OCI-M2 (cell line): ENCODE data around the gene RABIF.

Source experiments
- DNase-seq: peaks from one replicate; lab custom pipeline; 2025; ENCODE audit not compliant: unreplicated experiment; lab: John Stamatoyannopoulos, UW

The RABIF gene

DNA sequence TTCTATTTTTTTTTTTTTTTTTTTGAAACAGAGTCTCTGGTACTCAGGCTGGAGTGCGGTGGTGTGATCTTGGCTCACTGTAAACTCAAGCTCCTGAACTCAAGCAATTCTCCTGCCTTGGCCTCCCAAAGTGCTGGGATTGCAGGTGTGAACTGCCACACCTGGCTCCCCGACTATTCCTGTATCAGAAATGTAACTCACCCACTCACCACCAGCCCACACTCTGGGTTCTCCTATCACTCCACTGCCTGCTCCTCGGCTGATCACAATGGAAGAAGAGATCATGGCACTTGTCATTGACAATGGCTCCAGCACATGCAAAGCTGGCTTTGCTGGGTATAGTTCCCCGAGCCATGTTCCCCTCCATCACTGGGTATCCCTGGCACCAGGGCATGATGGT, 15.9 kb downstream of the RABIF start:
- DNase-seq: no peak

DNA sequence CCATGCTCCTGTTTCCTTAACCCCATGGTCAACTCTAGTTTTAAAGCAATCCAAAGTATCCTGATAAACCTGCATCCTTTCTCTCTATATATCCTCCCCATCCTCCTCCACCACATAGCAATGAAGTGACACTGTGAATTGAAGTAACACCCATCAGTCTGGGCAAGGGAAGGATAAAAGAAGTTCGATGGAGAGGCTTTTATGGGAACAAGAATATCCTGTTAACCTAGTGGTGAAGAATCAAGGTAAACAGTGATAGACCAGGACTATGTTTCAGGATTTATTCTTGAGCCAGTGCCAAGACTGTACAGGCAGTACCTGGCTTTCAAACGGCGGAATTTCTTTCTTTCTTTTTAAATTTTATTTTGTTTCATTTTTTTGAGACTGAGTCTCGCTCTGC, 17.6 kb downstream of the RABIF start:
- no peak for DNase-seq

DNA sequence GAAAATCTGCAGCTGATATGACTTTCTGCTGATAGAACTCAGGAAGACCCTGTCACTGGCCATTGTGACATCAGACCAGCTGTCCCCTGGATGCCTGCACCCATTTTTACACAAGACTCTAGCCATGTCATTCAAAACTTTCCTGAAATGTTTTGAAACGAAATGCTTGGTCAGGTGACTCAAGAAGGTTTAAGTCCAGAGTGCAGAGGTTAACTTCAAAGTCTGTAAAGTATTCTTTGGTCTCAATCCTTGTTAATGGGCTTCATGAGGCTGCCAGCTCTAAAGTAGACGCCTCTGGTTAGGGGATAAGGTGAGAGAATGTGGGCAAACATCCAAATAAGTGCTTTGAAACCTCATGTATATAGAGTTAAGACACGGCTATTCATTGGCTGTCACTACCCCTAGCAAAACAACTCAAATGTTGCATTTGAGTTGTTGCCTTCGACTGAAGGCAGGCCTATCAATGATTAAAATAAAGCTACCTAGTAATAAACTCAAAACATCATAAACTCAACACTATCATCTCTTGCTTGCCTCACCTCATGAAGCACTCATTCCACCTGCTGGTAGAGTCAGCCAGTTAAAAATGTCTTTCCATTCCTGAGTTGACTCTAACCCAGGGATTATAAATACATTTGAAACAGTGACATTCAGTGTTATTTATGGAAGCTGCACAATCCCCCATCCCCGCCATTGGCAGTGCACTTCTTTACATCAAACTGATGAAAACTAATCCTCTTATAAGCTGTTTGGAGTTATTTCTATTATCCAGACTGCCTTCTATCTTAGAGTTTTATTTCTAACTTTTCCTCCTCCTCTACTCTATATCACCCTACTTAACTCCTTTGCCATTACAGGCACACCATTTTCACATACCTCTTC, 26.0 kb downstream of the RABIF start:
- no peak for DNase-seq

DNA sequence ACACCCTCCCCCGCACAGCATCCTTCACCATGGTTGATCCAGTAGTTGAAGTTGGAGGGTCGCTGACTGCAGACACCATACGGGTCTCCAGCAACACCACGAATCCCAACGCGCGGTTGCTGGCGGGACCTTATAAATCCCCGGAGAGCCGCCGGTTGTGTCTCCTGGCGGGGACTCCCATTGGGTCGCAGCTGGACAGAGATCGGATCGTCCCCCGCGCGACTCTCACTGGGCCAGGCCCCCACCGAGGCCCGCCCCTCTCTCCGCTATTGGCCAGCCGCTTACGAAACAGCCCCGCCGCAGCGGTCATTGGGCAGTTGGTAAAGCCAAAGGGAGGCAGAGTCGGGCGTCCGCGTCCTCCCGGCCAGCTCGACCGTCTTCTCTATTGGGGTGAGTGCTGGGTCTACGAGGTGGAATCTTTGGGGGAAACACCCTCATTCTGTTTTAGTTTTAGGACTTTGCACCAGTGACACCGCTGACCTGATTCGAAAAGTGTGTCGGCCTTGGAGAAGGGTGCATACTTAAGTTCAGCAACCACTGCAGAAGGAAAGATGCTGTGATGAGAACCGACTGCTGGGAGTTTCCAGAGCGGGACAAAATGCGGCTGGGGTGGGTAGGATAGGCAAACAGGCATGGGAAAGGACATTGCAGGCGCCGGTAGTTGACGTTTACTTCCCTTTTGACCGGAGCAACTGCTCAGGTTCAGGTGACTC, 27.4 kb downstream of the RABIF start:
- DNase-seq: peak; percentile 15

DNA sequence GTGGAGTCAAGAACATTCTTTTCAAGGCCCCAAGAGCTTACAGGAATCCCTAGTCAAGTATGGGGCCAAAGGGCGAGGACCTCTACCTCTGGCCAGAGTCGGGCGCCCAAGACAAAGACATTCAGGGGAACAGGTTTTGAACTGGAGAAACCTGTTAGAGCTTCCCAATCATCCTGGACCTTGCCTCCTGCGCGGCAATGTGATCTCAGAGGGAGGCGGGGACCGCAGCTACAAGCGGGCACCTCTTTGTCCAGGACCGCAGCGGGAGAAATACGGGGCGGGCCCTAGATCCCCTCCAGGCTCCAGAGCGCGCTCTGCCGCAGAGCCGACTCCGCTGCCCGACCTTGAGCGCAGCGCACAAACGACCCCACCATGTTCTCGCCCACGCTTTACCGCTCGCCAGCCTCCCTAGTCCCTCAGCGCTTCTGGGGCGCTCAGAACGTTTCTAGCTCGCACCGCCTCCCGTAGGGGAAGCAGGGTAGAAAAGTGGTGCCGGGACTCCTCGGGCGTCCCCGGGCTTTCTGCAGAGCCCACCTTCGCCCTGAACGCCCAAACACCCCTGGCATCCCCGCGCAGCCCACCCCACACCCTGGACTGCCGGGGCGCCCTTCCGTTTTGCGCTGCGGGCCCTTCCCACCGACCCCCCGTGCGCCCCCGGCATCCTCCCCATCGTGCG, 28.1 kb downstream of the RABIF start:
- no peak for DNase-seq

DNA sequence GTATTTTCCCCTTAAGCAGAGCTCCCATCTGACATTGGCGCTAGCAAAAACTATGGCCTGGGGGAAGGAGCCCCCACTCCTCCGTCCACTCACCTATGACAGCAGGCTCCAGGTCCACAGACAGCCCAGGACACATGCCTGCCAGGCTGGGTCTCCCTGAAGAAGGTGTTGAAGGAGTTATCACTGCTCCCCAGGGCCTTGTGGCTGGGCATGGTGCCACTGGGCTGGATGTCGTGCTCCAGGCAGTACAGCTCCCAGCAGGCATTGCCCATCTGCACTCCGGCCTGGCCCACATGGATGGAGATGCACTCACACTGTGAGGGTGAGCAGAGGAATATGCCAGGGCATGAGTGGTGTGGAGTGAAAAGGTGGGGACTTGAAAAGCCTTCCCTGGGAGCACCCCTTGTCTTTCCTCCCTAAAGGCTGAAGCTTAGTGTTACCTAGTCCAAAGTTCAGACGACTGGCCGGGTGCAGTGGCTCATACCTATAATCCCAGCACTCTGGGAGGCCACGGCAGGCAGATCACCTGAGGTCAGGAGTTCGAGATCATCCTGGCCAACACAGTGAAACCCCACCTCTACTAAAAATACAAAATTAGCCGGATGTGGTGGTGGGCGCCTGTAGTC, 30.0 kb downstream of the RABIF start:
- no peak for DNase-seq

DNA sequence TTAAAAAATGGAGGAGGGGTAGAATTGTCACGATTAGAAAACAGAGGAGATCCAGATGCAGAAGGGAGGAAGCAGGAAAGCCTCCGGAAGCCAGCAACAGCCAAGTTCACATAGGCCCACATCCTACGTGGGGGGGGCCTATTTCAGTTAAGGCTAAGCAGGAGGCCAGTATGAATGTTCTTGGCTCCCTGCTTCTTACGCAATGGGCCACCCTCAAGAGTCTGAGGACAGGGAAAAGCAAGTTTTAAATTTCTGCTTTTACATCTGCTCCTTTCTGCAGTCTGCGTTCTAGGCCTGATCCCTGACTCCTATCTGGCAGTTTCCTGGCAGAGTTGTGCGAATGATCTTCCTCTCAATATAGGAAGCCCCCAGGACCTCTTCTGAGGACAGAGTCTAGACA, 30.6 kb downstream of the RABIF start:
- no peak for DNase-seq

DNA sequence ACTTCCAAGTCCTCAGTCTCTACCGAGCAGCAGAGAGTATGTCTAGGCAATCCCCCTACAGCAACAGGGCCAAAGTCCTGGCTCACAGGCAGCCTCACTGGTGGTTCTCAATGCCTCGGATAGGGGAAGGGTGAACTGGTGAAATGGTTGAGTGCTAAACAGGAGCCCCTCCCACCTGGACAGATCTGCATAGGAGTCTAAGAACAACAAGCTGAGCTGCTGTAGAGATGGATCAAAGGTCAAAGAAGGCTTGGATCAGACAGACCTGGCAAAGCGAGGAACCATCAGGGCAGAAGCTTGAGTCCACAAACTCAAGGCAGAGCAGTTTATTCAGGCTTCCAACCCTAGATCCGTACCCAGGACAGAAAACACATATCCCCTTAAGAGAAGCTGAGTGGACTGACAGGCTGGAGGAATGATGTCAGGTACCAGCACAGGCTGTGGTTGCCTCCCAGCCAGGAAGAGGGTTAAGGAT, 31.8 kb downstream of the RABIF start:
- no peak for DNase-seq

DNA sequence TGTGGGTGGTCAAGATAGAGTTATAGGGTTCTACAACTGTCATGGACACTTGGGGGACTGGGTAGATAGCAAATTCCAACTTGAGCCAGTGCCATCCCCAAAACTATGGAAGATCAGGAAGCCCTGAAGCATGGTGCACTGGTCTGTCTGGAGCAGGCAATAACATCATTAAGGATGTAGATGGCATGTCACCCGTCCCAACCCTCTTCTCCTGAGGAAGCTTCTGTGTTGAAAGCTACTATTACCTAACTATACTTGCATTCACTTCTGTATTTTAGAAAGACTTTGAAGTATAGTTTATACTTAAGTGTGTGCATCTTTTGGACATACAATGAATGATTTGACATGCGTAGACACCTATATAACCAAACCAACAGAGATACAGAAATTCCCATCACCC, 32.9 kb downstream of the RABIF start:
- no peak for DNase-seq

DNA sequence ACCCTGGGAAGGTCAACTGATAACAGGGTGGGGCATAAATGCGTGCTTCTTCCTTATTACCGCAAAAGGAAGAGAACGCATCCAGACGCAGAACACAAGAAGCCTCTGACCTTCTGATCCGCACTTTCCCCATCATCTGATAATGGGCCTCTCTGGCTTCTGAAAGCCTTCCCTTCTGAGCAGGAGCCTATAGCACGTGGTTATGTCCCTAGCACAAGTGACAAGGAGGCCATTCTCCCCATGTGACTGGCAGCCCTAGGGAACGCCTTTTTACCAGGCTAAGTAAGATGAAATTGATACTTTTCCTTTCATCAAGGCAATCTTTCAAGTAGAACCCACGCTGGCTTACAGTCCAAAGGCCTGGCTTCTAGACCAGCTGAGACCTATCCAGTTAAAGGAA, 34.2 kb downstream of the RABIF start:
- no peak for DNase-seq

DNA sequence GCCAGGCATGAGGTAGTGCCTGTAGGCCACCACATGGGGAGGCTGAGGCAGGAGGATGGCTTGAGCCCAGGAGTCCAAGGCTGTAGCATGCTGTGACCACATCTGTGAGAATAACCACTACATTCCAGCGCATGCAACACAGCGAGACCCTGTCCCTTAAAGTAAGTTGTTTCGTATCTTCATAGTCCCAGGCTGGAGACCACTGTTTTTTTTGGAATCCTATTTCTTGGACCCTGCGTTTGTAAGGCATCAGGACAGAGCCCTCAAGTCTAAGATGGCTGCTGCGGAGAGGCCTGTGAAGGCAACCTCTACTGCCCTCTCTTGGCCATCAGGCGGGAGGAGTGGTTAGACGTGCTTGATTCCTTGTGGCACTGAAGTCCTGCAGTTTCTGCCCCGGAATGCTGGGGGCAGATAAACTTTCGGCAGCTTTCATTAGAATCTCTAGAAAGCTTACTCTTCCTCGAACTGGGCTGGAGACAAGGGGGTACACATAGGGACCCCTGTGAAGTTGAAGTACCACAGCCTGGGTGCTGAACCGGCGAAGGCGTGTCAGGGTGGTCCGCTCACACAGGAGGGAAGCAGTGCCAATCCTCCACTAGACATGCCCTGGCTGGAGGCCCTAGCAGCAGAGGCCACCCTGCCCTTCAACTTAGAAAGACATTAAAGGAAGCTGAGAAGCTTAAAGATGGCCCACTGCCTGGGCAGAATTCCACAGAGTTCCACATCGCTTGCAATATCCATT, 36.6 kb downstream of the RABIF start:
- no peak for DNase-seq

DNA sequence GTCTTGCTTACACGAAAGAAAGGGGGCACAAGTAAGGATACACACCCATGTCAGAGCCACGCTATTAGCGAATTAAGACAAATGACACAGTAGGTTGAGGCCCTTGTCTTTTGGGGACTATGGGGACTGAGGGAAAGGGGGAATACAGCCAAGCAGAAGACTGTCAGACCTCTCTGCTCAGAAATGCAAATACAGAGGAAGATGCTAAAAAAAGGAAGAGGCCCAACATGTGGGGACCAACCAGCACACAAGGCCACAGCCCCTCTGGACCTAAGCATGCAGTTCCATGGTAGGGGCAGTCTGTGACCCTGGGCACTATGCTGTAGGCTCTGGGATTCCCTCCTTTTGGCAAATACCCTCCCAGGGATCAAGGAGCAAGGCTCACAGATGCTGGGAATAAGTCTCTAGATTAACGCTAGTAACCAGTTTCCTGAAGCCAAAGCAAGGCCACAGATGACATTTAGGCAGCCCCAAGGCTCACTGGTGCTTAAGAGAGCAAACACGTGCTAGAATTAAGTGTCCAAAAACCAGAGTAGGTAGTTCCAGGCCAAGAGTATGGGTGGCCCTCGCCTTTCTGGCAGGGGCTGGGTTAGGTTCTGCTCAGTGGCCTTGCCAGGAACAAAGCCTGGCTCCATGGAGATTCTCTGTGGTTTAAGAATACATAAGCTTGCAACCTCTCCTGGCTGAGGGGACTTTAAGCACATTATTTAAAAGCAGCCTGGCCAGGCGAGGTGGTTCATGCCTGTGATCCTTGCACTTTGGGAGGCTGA, 38.2 kb downstream of the RABIF start:
- no peak for DNase-seq

DNA sequence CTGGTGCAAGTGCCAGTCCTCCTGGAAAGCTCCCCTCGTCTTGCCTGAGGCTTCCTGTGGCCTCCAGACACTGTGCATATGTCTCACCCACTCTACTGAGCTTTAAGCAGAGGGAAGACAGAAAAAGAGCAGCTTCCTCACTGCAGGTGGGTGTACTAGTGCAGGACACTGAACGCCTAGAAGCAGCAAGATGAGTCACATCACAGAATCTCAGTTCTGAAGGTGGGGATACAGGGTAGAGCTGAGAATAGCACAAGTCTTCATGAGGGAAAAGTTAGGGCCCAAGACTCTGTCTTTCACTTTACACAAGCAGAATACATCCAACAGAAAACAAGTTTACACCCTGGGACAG, 40.8 kb downstream of the RABIF start:
- no peak for DNase-seq

DNA sequence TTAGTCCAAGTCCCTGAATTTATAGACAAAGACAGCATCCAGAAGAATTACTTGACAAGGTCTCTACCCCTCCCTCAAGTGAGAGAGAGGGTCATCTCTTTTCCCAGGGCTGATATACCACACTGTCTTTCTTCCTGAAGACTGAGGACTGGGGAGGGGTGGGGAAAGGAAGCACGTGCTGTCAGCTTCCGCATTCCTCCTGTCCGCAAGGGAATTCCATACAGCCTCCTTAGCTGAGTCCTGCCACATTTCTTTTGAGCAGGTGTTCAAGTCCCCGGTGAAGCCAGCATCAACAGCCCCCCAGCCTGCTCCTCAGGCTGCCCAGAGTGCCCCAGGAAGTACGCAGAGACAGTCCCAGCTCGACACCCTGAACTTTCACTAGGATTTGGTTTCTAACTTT, 44.0 kb downstream of the RABIF start:
- no peak for DNase-seq

DNA sequence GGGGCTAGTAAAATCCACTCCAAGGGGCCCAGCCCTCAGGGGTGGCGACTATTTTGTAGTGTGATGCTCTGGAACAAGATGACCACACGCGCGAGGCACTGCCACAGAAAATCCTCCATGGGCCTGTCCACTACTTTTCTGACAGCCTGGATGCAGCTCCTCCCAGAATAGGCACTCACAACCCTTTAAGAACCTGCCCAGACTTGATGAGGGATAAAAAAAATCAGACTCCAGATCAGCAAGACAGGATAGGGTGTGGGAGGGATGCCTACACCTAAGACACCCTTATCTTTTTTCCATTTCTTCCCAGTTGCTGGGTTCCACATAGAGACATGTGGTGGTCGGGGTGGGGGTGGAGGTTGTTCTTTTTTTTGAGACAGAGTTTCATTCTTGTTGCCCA, 44.7 kb downstream of the RABIF start:
- no peak for DNase-seq

DNA sequence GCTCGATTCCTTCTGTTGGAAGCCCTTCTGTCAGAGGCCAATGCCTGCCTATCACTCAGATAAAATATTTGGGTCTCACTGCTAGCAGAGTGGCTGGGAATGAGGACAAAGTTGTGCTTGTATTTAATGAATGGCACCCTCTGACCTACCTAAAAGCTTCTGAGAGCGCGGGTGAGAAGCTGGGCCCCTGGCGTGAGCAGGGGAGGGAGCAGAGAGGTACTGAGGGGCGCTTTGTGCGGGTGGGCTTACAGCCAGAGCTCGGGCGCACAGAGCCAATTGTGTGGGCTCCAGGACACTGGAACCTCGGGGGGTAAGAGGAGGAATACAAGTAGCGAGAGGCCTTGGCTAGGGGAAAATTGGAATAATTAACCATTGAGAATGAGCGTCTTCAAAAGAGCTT, 45.9 kb downstream of the RABIF start:
- no peak for DNase-seq

DNA sequence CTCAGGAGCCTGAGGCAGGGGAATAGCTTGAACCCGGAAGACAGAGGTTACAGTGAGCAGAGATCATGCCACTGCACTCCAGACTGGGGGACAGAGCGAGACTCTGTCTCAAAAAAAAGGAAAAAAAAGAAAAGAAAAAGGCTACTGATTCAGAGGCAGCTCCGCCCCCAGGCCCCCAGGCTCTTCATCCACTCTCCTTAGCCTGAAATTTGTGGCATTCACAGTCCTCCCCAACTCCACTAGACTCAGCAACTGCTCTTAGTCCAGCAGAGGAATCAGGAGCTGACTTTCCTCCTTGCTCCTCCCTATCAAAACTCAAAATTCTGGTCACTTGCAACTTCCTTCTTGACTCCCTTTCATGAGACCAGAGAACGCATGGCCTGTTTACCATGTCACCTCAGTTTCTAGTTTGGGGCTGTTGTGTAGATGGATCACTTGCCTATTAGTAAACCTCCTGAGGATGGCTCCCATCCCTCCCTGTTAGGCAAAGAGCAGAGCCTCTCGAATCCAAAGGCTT, 51.1 kb downstream of the RABIF start:
- no peak for DNase-seq

DNA sequence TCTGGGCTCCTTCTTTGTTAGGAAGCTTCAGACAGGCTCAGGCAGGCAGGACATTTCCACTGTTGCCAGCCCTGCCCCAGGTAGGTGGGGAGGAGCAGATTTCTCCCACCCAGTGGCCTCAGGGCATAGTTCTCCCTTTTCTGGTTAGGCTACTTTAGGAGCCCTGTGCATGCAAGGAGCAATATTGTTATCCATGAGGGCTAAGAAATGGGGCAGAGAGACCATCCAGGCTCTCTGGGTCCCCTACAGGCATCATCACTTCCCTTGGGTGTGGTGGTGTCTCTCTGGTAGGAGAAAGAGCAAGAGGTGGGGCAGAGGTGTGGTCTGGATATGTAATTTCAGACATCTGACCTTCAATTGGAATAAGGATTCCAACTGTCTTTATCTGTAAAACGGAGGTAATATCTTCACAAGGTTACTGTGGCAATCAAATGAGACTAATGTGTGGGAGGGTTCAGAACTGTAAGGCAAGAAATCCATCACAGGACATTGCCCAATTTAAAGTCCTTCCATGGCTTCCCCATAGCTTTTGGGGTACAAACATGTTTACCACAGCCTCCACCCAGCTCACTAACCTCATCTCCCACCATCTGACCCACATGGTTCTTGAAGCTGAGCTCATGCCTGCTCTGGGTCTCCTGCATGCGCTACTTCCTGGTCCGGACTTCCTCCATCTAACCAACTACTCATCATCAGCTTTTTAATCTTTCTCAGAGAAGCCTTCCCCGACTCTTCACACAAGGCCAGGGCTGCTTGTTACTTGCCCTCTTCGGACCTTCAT, 52.1 kb downstream of the RABIF start:
- no peak for DNase-seq

DNA sequence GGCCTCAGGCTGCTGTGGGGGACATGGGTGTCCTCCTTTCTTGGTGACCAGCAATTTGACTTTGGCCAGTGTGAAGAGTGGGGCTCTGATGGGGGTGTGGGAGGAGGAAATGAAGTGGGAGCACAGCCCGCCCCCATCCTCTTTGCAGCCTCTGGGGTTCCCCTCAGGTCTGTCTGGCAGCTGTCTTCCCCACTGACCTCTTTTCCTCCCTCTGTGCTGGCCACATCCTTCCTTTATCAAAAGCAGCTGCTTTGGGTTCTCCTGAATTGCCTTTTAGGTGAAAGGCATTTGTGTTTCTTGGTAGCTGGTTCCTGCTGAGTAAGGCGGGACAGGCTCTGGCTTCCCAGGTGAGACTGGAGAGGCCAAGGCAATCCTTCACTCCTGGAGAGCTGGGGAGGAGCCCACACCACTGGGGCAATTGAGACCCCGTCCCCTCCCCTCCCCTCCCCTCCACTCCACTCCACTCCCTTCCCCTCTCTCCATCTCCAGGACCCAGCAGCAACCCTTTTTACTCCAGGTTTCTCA, 53.3 kb downstream of the RABIF start:
- no peak for DNase-seq
